ENCODE measurements around the gene SLC6A9. TPM values are rescaled to one million over a fixed set of nuclear protein-coding genes. Genes with fewer than 3 reads are reported as not detected.

SLC6A9 gene
- total and polyA plus RNA-seq, 4 donors = 0.57 to 47.7 (median 3.6) TPM

DNA sequence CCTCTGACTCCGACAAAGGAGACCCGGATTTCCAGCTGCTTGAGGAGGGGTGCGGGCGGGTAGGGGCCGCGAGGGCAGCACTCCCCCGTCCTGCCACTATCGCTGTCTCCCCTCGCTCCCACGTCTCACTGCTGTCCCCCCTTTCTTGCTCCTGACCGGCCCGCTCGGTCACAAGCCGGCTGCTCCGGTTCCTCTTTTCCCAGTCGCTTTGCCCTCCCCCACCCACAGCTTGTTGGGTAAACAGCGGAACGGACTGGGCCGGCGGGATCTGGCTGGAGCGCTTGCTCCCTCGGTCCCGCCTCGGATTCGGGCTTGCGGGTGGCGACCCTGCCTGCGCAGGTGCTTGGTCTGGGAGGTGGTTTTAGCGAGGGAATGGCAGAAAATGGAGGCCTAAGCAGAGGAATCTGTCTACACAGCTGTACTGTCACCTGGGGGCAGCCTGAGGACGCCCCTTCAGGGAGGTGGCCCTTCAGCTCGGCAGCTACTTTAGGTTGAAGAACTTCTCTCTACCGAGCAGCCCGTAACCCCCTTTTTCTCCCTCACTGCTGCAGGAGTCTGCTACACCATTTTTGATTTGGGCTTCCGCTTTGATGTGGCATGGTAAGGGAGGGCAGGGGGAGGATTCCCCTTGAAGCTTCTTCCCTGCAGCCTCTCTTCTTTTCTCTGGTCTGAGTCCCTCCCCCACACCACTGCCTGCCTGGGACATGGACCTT, 55.9 kb downstream of the SLC6A9 start:
- peak overlapping the region; percentile 93 to 96 for H3K27ac ChIP-seq (ENCODE audit: low read depth in 1 of 2, low read length in 2 of 2)
- 3% methylated on average over 34 of the region's 34 CpGs for WGBS
- H3K4me3 ChIP-seq (ENCODE audit: low read depth in 1 of 3, low read length in 3 of 3) = peak overlapping the region; percentile 88 to 93 (median 88)
- H3K9ac ChIP-seq (ENCODE audit: low read depth in 1 of 2, low read length in 2 of 2) = peak overlapping the region; percentile 69 to 91
- H3K4me1 ChIP-seq (ENCODE audit: control insufficient read depth in 4 of 4, insufficient read depth in 4 of 4, low read length in 3 of 4) = peaks cover 9 to 61% (median 51%) of the 10 kb centered on the region in 4 donors
- peaks cover 5 to 21% (median 12%) of the 10 kb centered on the region in 4 donors for H3K36me3 ChIP-seq (ENCODE audit: control insufficient read depth in 4 of 4, insufficient read depth in 3 of 4, low read depth in 1 of 4, low read length in 3 of 4)
- TF ChIP-seq HNF4G (IDR thresholded peaks at IDR 0.05) = no peak
- peak; percentile 12 for TF ChIP-seq YY1 (IDR thresholded peaks at IDR 0.05)
- TF ChIP-seq, protein P1, sequence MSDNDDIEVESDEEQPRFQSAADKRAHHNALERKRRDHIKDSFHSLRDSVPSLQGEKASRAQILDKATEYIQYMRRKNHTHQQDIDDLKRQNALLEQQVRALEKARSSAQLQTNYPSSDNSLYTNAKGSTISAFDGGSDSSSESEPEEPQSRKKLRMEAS (IDR thresholded peaks at IDR 0.05) = no peak
- no peak for TF ChIP-seq RXRA (IDR thresholded peaks at IDR 0.05)
- TF ChIP-seq HNF4A (conservative IDR thresholded peaks at IDR 0.05) = no peak
- TF ChIP-seq, protein P2, sequence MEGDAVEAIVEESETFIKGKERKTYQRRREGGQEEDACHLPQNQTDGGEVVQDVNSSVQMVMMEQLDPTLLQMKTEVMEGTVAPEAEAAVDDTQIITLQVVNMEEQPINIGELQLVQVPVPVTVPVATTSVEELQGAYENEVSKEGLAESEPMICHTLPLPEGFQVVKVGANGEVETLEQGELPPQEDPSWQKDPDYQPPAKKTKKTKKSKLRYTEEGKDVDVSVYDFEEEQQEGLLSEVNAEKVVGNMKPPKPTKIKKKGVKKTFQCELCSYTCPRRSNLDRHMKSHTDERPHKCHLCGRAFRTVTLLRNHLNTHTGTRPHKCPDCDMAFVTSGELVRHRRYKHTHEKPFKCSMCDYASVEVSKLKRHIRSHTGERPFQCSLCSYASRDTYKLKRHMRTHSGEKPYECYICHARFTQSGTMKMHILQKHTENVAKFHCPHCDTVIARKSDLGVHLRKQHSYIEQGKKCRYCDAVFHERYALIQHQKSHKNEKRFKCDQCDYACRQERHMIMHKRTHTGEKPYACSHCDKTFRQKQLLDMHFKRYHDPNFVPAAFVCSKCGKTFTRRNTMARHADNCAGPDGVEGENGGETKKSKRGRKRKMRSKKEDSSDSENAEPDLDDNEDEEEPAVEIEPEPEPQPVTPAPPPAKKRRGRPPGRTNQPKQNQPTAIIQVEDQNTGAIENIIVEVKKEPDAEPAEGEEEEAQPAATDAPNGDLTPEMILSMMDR (IDR thresholded peaks at IDR 0.05; ENCODE audit: low read depth, low read length, missing input control) = no peak
- TF ChIP-seq FOXA1 (IDR thresholded peaks at IDR 0.05) = peak; percentile 30
- TF ChIP-seq RAD21 (IDR thresholded peaks at IDR 0.05) = no peak
- TF ChIP-seq EGR1 (IDR thresholded peaks at IDR 0.05; ENCODE audit: low read depth in 2 of 2) = no peak
- peak; percentile 53 for TF ChIP-seq FOXA2 (IDR thresholded peaks at IDR 0.05)
- no peak for TF ChIP-seq GABPA (IDR thresholded peaks at IDR 0.05 in 1 of 2, conservative IDR thresholded peaks at IDR 0.05 in 1 of 2)
- TF ChIP-seq, protein P3, sequence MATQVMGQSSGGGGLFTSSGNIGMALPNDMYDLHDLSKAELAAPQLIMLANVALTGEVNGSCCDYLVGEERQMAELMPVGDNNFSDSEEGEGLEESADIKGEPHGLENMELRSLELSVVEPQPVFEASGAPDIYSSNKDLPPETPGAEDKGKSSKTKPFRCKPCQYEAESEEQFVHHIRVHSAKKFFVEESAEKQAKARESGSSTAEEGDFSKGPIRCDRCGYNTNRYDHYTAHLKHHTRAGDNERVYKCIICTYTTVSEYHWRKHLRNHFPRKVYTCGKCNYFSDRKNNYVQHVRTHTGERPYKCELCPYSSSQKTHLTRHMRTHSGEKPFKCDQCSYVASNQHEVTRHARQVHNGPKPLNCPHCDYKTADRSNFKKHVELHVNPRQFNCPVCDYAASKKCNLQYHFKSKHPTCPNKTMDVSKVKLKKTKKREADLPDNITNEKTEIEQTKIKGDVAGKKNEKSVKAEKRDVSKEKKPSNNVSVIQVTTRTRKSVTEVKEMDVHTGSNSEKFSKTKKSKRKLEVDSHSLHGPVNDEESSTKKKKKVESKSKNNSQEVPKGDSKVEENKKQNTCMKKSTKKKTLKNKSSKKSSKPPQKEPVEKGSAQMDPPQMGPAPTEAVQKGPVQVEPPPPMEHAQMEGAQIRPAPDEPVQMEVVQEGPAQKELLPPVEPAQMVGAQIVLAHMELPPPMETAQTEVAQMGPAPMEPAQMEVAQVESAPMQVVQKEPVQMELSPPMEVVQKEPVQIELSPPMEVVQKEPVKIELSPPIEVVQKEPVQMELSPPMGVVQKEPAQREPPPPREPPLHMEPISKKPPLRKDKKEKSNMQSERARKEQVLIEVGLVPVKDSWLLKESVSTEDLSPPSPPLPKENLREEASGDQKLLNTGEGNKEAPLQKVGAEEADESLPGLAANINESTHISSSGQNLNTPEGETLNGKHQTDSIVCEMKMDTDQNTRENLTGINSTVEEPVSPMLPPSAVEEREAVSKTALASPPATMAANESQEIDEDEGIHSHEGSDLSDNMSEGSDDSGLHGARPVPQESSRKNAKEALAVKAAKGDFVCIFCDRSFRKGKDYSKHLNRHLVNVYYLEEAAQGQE (IDR thresholded peaks at IDR 0.05) = no peak
- no peak for TF ChIP-seq SP1 (IDR thresholded peaks at IDR 0.05)
- no peak for TF ChIP-seq NR2F2 (IDR thresholded peaks at IDR 0.05)
- no peaks in the 10 kb centered on the region for H3K9me3 ChIP-seq (ENCODE audit: control insufficient read depth in 4 of 4, low read length in 3 of 4)
- peak; percentile 63 for DNase-seq (ENCODE audit: low spot score)
- H3K27me3 ChIP-seq (ENCODE audit: control insufficient read depth in 4 of 4, insufficient read depth in 4 of 4, low read length in 3 of 4) = no peaks in the 10 kb centered on the region

GRCh38 chr1:43974443-43975248, 56.6 kb downstream of the SLC6A9 start, which contains the start of gene ATP6V0B:
ATP6V0B (plus strand) TSS chr1:43974960; CDS start chr1:43975041, 81 bp downstream.
- peak; percentile 96 for DNase-seq (ENCODE audit: low spot score)
- H3K4me3 ChIP-seq (ENCODE audit: low read depth in 1 of 3, low read length in 3 of 3) = peak within 1 kb of the TSS; percentile 88 to 93 (median 88)
- peaks cover 8 to 59% (median 51%) of the 10 kb centered on the region in 4 donors for H3K4me1 ChIP-seq (ENCODE audit: control insufficient read depth in 4 of 4, insufficient read depth in 4 of 4, low read length in 3 of 4)
- under 1% methylated on average over 93 of the region's 93 CpGs for WGBS
- no peak for TF ChIP-seq HNF4A (conservative IDR thresholded peaks at IDR 0.05)
- TF ChIP-seq GABPA (IDR thresholded peaks at IDR 0.05 in 1 of 2, conservative IDR thresholded peaks at IDR 0.05 in 1 of 2) = peak in 1 of 2 donors; percentile 73
- TF ChIP-seq JUND (IDR thresholded peaks at IDR 0.05) = no peak
- TF ChIP-seq, protein P1 (IDR thresholded peaks at IDR 0.05) = no peak
- peak; percentile 82 for TF ChIP-seq YY1 (IDR thresholded peaks at IDR 0.05)
- peak in 1 of 2 donors; percentile 27 for TF ChIP-seq EGR1 (IDR thresholded peaks at IDR 0.05; ENCODE audit: low read depth in 2 of 2)
- TF ChIP-seq NR2F2 (IDR thresholded peaks at IDR 0.05) = no peak
- TF ChIP-seq RXRA (IDR thresholded peaks at IDR 0.05) = no peak
- TF ChIP-seq HNF4G (IDR thresholded peaks at IDR 0.05) = no peak
- TF ChIP-seq, protein P3 (IDR thresholded peaks at IDR 0.05) = no peak
- peak; percentile 52 for TF ChIP-seq SP1 (IDR thresholded peaks at IDR 0.05)
- TF ChIP-seq RAD21 (IDR thresholded peaks at IDR 0.05) = no peak
- TF ChIP-seq ZBTB33 (IDR thresholded peaks at IDR 0.05) = no peak
- no peaks in the 10 kb centered on the region for H3K27me3 ChIP-seq (ENCODE audit: control insufficient read depth in 4 of 4, insufficient read depth in 4 of 4, low read length in 3 of 4)
- H3K9me3 ChIP-seq (ENCODE audit: control insufficient read depth in 4 of 4, low read length in 3 of 4) = no peaks in the 10 kb centered on the region
- peaks cover 5 to 21% (median 12%) of the 10 kb centered on the region in 4 donors for H3K36me3 ChIP-seq (ENCODE audit: control insufficient read depth in 4 of 4, insufficient read depth in 3 of 4, low read depth in 1 of 4, low read length in 3 of 4)
- peak within 1 kb of the TSS; percentile 69 to 91 for H3K9ac ChIP-seq (ENCODE audit: low read depth in 1 of 2, low read length in 2 of 2)
- H3K27ac ChIP-seq (ENCODE audit: low read depth in 1 of 2, low read length in 2 of 2) = peak within 1 kb of the TSS; percentile 93 to 96

Data from liver (tissue), 9 donors.